ENCODE data around the gene MTMR10. TPM values are rescaled to one million over a fixed set of nuclear protein-coding genes. Genes with fewer than 3 reads are reported as not detected.
A peak's percentile ranks its signal among the peaks of the same experiment; 100 is the strongest.

MTMR10 gene
- total and polyA plus RNA-seq, 2 experiments from 2014 or later = 4.3 to 11.3 TPM

- no peak for TF ChIP-seq ZNF331 (CRISPR knock-in tag; IDR thresholded peaks at IDR 0.05; ENCODE audit: low read depth)
- TF ChIP-seq POLR2AphosphoS5 (IDR thresholded peaks at IDR 0.05; ENCODE audit: low read depth) = no peak
- TF ChIP-seq REST (IDR thresholded peaks at IDR 0.05; ENCODE audit: unreplicated experiment) = no peak
- no peak for TF ChIP-seq ZNF114 (CRISPR knock-in tag; IDR thresholded peaks at IDR 0.05)
- TF ChIP-seq EZH2phosphoT487 (IDR thresholded peaks at IDR 0.05; ENCODE audit: unreplicated experiment) = no peak
- no peak for TF ChIP-seq CREB1 (CRISPR knock-in tag; IDR thresholded peaks at IDR 0.05; ENCODE audit: low read depth)
- TF ChIP-seq STAT1 (IDR thresholded peaks at IDR 0.05; ENCODE audit: unreplicated experiment) = no peak
- H3K27me3 ChIP-seq (ENCODE audit: insufficient read depth) = no peaks in the 10 kb centered on the region
- Mint-ChIP-seq H3K36me3 (ENCODE audit: low read depth) (no peaks in the 10 kb centered on the region), H3K4me1 (peaks cover 17% of the 10 kb centered on the region), H3K27ac (no peak overlapping the region), H3K4me3 (no peak overlapping the region), H3K27me3 (ENCODE audit: insufficient read depth, low read depth, poor library complexity) (peaks cover 2% of the 10 kb centered on the region), H3K9me3 (no peaks in the 10 kb centered on the region; the same call in 2 of the 3 replicates)
- no peaks in the 10 kb centered on the region for H4K20me1 ChIP-seq (replicated peaks; ENCODE audit: insufficient read depth)
- no peak overlapping the region for H3K4me2 ChIP-seq
- no peaks in the 10 kb centered on the region for H3F3A ChIP-seq (replicated peaks; ENCODE audit: low read depth)
- ATAC-seq (no peak), DNase-seq (ENCODE audit: low spot score) (no peak)
- H3K9me2 ChIP-seq (ENCODE audit: insufficient read depth) = no peaks in the 10 kb centered on the region
- H3K4me3 ChIP-seq = no peak overlapping the region
- no peaks in the 10 kb centered on the region for H3K79me2 ChIP-seq (replicated peaks; ENCODE audit: insufficient read depth)
- H3K27ac ChIP-seq (ENCODE audit: low read depth) = no peak overlapping the region
- H3K4me1 ChIP-seq (ENCODE audit: insufficient read depth) = peaks cover 14% of the 10 kb centered on the region; the same call in 1 of the 2 replicates
- H3K36me3 ChIP-seq (ENCODE audit: insufficient read depth) = no peaks in the 10 kb centered on the region
- H2AFZ ChIP-seq = peak overlapping the region; percentile 84
Measured at GRCh38 chr15:31005660-31006059, 14.2 kb upstream of the MTMR10 start.

GRCh38 chr15:31004220-31004733, 12.8 kb upstream of the MTMR10 start:
- Histone ChIP-seq H3F3A (replicated peaks; ENCODE audit: low read depth) (no peaks in the 10 kb centered on the region), H3K79me2 (replicated peaks; ENCODE audit: insufficient read depth) (no peaks in the 10 kb centered on the region), H3K9me2 (ENCODE audit: insufficient read depth) (no peaks in the 10 kb centered on the region), H3K4me3 (no peak overlapping the region), H4K20me1 (replicated peaks; ENCODE audit: insufficient read depth) (no peaks in the 10 kb centered on the region), H3K4me1 (ENCODE audit: insufficient read depth) (peaks cover 14% of the 10 kb centered on the region; the same call in 1 of the 2 replicates), H3K27ac (ENCODE audit: low read depth) (no peak overlapping the region), H3K27me3 (ENCODE audit: insufficient read depth) (no peaks in the 10 kb centered on the region), H2AFZ (peak overlapping the region; percentile 70), H3K4me2 (no peak overlapping the region), H3K36me3 (ENCODE audit: insufficient read depth) (no peaks in the 10 kb centered on the region)
- no peak overlapping the region for H3K27ac Mint-ChIP-seq
- ATAC-seq (peak; percentile 98), DNase-seq (ENCODE audit: low spot score) (peak; percentile 60)
- H3K4me3 Mint-ChIP-seq = no peak overlapping the region
- H3K9me3 Mint-ChIP-seq = no peaks in the 10 kb centered on the region; the same call in 2 of the 3 replicates
- TF ChIP-seq ZNF462 (CRISPR knock-in tag; IDR thresholded peaks at IDR 0.05) (0 out of 2 replicates have a peak, but pooled peaks have one; percentile 25), ETS1 (IDR thresholded peaks at IDR 0.05) (no peak)
- H3K4me1 Mint-ChIP-seq = peaks cover 17% of the 10 kb centered on the region
- no peaks in the 10 kb centered on the region for H3K36me3 Mint-ChIP-seq (ENCODE audit: low read depth)
- H3K27me3 Mint-ChIP-seq (ENCODE audit: insufficient read depth, low read depth, poor library complexity) = peaks cover 2% of the 10 kb centered on the region
